H1 (cell line): ENCODE results near the gene RANBP9. TPM values are rescaled to one million over a fixed set of nuclear protein-coding genes. Genes with fewer than 3 reads are reported as not detected.

Source experiments
- polyA plus RNA-seq, 7 experiments: library from polyadenylated mRNA; depleted of rRNA in 3 of 7; stranded (reverse) in 5 of 7; unstranded in 2 of 7; fragments of >200 nt in 5 of 7; fragments of 200-250 nt in 2 of 7; gene quantifications; 1 replicate in 5 of 7; 2 replicates in 1 of 7; 4 replicates in 1 of 7; pipeline versions ENCODE4 v1.2.1 to v1.2.3, GENCODE V29; 2011 to 2013; ENCODE audit warnings: missing spikeins in 2 of 7, mixed read lengths in 2 of 7
- total RNA-seq: library from RNA; stranded (reverse); fragmentation: NEBNext Ultra II Directional; extraction: Animal tissue kit (Norgen Biotek cat#: 25700); gene quantifications from 2 replicates; pipeline ENCODE4 v1.2.1, GENCODE V29; 2021
- TF ChIP-seq, protein P1 (sequence below), 3 experiments: IDR thresholded peaks; 1 replicate in 2 of 3; 2 replicates in 1 of 3; pipeline versions ENCODE4 v1.5.1 to v1.6.1; 2011; ENCODE audit warnings: low read length in 3 of 3, mild to moderate bottlenecking in 3 of 3, inconsistent platforms in 2 of 3, low read depth in 1 of 3, moderate library complexity in 1 of 3; ENCODE audit not compliant: insufficient read depth in 1 of 3; ENCODE audit errors: control extremely low read depth in 1 of 3

Gene RANBP9
- total and polyA plus RNA-seq, 2 of the 8 experiments (the other 6 are each of a cell fraction or from before 2014, with no cell fraction given): 13.0 to 36.7 TPM

DNA sequence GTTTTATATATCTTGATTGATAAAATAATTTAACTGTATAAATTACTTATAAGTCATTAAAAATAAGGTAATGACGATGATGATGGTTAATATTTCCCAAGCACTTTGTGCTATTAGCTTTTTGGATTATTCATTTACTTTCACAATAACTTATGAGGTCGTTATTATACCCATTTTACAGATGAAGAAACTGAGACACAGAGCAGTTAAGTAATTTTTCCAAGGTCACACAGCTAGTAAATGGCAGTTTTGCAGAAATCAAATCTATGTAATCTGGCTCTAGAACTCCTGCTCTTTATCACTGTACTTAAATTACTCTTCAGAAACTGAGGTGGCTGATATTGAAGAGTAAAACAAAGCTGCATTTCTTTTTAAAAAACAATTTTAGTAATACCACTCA, 78.3 kb downstream of the RANBP9 start (continued):
- TF ChIP-seq, protein P1, sequence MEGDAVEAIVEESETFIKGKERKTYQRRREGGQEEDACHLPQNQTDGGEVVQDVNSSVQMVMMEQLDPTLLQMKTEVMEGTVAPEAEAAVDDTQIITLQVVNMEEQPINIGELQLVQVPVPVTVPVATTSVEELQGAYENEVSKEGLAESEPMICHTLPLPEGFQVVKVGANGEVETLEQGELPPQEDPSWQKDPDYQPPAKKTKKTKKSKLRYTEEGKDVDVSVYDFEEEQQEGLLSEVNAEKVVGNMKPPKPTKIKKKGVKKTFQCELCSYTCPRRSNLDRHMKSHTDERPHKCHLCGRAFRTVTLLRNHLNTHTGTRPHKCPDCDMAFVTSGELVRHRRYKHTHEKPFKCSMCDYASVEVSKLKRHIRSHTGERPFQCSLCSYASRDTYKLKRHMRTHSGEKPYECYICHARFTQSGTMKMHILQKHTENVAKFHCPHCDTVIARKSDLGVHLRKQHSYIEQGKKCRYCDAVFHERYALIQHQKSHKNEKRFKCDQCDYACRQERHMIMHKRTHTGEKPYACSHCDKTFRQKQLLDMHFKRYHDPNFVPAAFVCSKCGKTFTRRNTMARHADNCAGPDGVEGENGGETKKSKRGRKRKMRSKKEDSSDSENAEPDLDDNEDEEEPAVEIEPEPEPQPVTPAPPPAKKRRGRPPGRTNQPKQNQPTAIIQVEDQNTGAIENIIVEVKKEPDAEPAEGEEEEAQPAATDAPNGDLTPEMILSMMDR (IDR thresholded peaks at IDR 0.05; ENCODE audit: control extremely low read depth in 1 of 3, insufficient read depth in 1 of 3, low read depth in 1 of 3, low read length in 3 of 3): no peak
